GM18502 (cell line): ENCODE results near the gene LPCAT1.
"Not testable (repeated sequence)": the region's sequence is repeated elsewhere in the genome, so short reads cannot be mapped to it uniquely, and the experiment has no call there.

Experiments
- ATAC-seq: cut with Tn5 transposase; IDR thresholded peaks from one replicate; pipeline ENCODE4 v1.9.1; 2021; ENCODE audit warnings: mild to moderate bottlenecking; ENCODE audit not compliant: unreplicated experiment, poor library complexity

LPCAT1 gene

GRCh38 chr5:1524481-1524798 lies 680 bp upstream of the LPCAT1 start:
- ATAC-seq, result no peak

GRCh38 chr5:1523480-1523792 lies 324 bp downstream of the LPCAT1 start:
- peak; percentile 41 for ATAC-seq

GRCh38 chr5:1522601-1523479 lies 920 bp downstream of the LPCAT1 start:
- peak; percentile 10 for ATAC-seq

- ATAC-seq, result no peak
Observed at GRCh38 chr5:1521671-1522600, 1.8 kb downstream of the LPCAT1 start.

GRCh38 chr5:1520791-1521453 lies 2.8 kb downstream of the LPCAT1 start:
- no peak for ATAC-seq

- no peak for ATAC-seq
Observed at GRCh38 chr5:1519631-1520210, 4.0 kb downstream of the LPCAT1 start.

GRCh38 chr5:1517838-1518237 lies 5.9 kb downstream of the LPCAT1 start:
- no peak for ATAC-seq

GRCh38 chr5:1516615-1517601 lies 6.9 kb downstream of the LPCAT1 start:
- no peak for ATAC-seq

- ATAC-seq, result no peak
Observed at GRCh38 chr5:1515921-1516571, 7.7 kb downstream of the LPCAT1 start.

GRCh38 chr5:1515311-1515920 lies 8.3 kb downstream of the LPCAT1 start:
- ATAC-seq, result no peak

GRCh38 chr5:1514819-1515310 lies 8.9 kb downstream of the LPCAT1 start:
- ATAC-seq, result not testable (repeated sequence)

GRCh38 chr5:1514027-1514818 lies 9.5 kb downstream of the LPCAT1 start:
- no peak for ATAC-seq

- no peak for ATAC-seq
Observed at GRCh38 chr5:1513326-1514026, 10.3 kb downstream of the LPCAT1 start.

GRCh38 chr5:1512541-1513291 lies 11.0 kb downstream of the LPCAT1 start:
- ATAC-seq, result no peak

- ATAC-seq, result no peak
Observed at GRCh38 chr5:1511651-1512540, 11.9 kb downstream of the LPCAT1 start.
